SK-N-SH treated with all-trans-retinoic acid at 6 μM for 48 hours (cell line): ENCODE results near the gene PTGES.

Source experiments
- ARNTL ChIP-seq: fragments of 450-650 bp; formaldehyde crosslinking; IDR thresholded peaks from 2 replicates; pipeline ENCODE4 v1.5.0; 2020; ENCODE audit warnings: low read depth, mild to moderate bottlenecking, moderate library complexity, borderline replicate concordance
- GLIS3 ChIP-seq: fragments of 250-450 bp; sonication (Bioruptor Pico); IDR thresholded peaks from 2 replicates; pipeline ENCODE4 v1.5.0; 2020; ENCODE audit warnings: mild to moderate bottlenecking, moderate library complexity
- PATZ1 ChIP-seq: fragments of 250-450 bp; sonication (Bioruptor Pico); IDR thresholded peaks from 2 replicates; pipeline ENCODE4 v1.8.0; 2020; ENCODE audit warnings: mild to moderate bottlenecking, moderate library complexity, borderline replicate concordance
- POU6F1 ChIP-seq: fragments of 250-450 bp; sonication (Bioruptor Pico); IDR thresholded peaks from 2 replicates; pipeline ENCODE4 v1.8.0; 2021; ENCODE audit warnings: low read depth, mild to moderate bottlenecking, moderate library complexity, borderline replicate concordance
- PPARA ChIP-seq: fragments of 250-450 bp; sonication (Bioruptor Pico); IDR thresholded peaks from 2 replicates; pipeline ENCODE4 v1.5.0; 2020; ENCODE audit warnings: mild to moderate bottlenecking, borderline replicate concordance
- RARB ChIP-seq: fragments of 250-450 bp; sonication (Bioruptor Pico); IDR thresholded peaks from 2 replicates; pipeline ENCODE4 v1.8.0; 2021; ENCODE audit warnings: mild to moderate bottlenecking, moderate library complexity
- TCF4 ChIP-seq: fragments of 250-450 bp; sonication (Bioruptor Pico); IDR thresholded peaks from 2 replicates; pipeline ENCODE4 v1.8.0; 2021; ENCODE audit warnings: mild to moderate bottlenecking, moderate library complexity, borderline replicate concordance
- TOX ChIP-seq: fragments of 250-450 bp; sonication (Bioruptor Pico); IDR thresholded peaks from 2 replicates; pipeline ENCODE4 v1.8.0; 2021; ENCODE audit warnings: mild to moderate bottlenecking, moderate library complexity, borderline replicate concordance
- TSHZ2 ChIP-seq: fragments of 250-450 bp; sonication (Bioruptor Pico); IDR thresholded peaks from 2 replicates; pipeline ENCODE4 v1.5.0; 2020; ENCODE audit warnings: mild to moderate bottlenecking, moderate library complexity
- ZFP3 ChIP-seq: fragments of 250-450 bp; sonication (Bioruptor Pico); IDR thresholded peaks from 2 replicates; pipeline ENCODE4 v1.5.0; 2020; ENCODE audit warnings: mild to moderate bottlenecking, moderate library complexity
- ZFP30 ChIP-seq: fragments of 450-650 bp; formaldehyde crosslinking; IDR thresholded peaks from 2 replicates; pipeline ENCODE4 v1.5.0; 2022; ENCODE audit warnings: mild to moderate bottlenecking, moderate library complexity
- ZNF565 ChIP-seq: fragments of 450-650 bp; formaldehyde crosslinking; conservative IDR thresholded peaks from 2 replicates; pipeline ENCODE4 v1.5.0; 2020; ENCODE audit warnings: low read depth, mild to moderate bottlenecking, moderate library complexity
- ZNF8 ChIP-seq: fragments of 450-650 bp; formaldehyde crosslinking; IDR thresholded peaks from 2 replicates; pipeline ENCODE4 v1.5.0; 2020; ENCODE audit warnings: mild to moderate bottlenecking, moderate library complexity

GRCh38 chr9:129732946-129733631, 19.8 kb downstream of the PTGES start:
- no peak for TF ChIP-seq ZFP3
- no peak for TF ChIP-seq PATZ1 (CRISPR knock-in tag)
- TF ChIP-seq RARB (CRISPR knock-in tag): no peak
- TF ChIP-seq ZNF565 (CRISPR knock-in tag): no peak
- no peak for TF ChIP-seq PPARA (CRISPR knock-in tag)
- TF ChIP-seq TSHZ2 (CRISPR knock-in tag): no peak
- no peak for TF ChIP-seq TCF4
- no peak for TF ChIP-seq GLIS3 (CRISPR knock-in tag)
- TF ChIP-seq ARNTL (CRISPR knock-in tag): no peak
- no peak for TF ChIP-seq ZFP30
- TF ChIP-seq ZNF8 (CRISPR knock-in tag): no peak
- no peak for TF ChIP-seq TOX (CRISPR knock-in tag)
- no peak for TF ChIP-seq POU6F1 (CRISPR knock-in tag)
